Endothelial cell of umbilical vein (primary cell): ENCODE measurements around the gene TARS2. TPM values are rescaled to one million over a fixed set of nuclear protein-coding genes. Genes with fewer than 3 reads are reported as not detected.

Experiments used
- BruUV-seq: library from RNA; stranded (reverse); fragments of 400-500 nt; replicated peaks from 2 replicates; lab custom pipeline; 2021; lab: Mats Ljungman, UMichigan
- CTCF ChIA-PET: fragments of 300-600, 350-600 bp; sonication (Branson Sonifier 250); formaldehyde crosslinking; loops from one replicate; lab custom pipeline; 2021; ENCODE audit warnings: antibody characterized with exemption, inconsistent platforms; lab: Charles Lee
- POLR2A ChIA-PET: fragments of 300-600, 350-600 bp; sonication (Branson Sonifier 250); formaldehyde crosslinking; loops from one replicate; lab custom pipeline; 2021; ENCODE audit warnings: antibody characterized with exemption, inconsistent platforms; lab: Charles Lee
- DNase-seq: peaks from one replicate; pipeline ENCODE4 v3.0.0-alpha.2; 2011; ENCODE audit warnings: low read depth, low spot score
- FAIRE-seq: peaks from 2 replicates; lab custom pipeline; 2011; peaks lifted over from hg19 to GRCh38; lab: Jason Lieb, UNC
- H2AFZ ChIP-seq: 2 replicates; pipeline ENCODE4 v1.6.0; 2012; ENCODE audit warnings: low read depth, low read length, control low read depth, inconsistent platforms
- H3K27ac ChIP-seq: 2 replicates; pipeline ENCODE4 v1.5.1; 2011; ENCODE audit warnings: low read depth, mild to moderate bottlenecking, control low read depth, low read length, moderate library complexity; ENCODE audit not compliant: insufficient read depth
- H3K27me3 ChIP-seq, 2 experiments: 2 replicates each; pipeline versions ENCODE4 v1.6.0 to v1.6.1; 2011; ENCODE audit warnings: low read length in 2 of 2, mixed read lengths in 1 of 2; ENCODE audit not compliant: control insufficient read depth in 2 of 2, insufficient read depth in 2 of 2
- H3K36me3 ChIP-seq, 2 experiments: 2 replicates in 1 of 2; 3 replicates in 1 of 2; pipeline ENCODE4 v1.5.1; 2011; ENCODE audit warnings: low read length in 2 of 2, mild to moderate bottlenecking in 1 of 2, moderate library complexity in 1 of 2; ENCODE audit not compliant: control insufficient read depth in 2 of 2, insufficient read depth in 2 of 2; ENCODE audit errors: extremely low read depth in 1 of 2
- H3K4me1 ChIP-seq: 3 replicates; pipeline ENCODE4 v1.5.1; 2011; ENCODE audit warnings: mild to moderate bottlenecking, low read length; ENCODE audit not compliant: control insufficient read depth, insufficient read depth; ENCODE audit errors: extremely low read depth
- H3K4me2 ChIP-seq: 2 replicates; pipeline ENCODE4 v1.6.1; 2011; ENCODE audit warnings: low read length, control low read depth, mixed read lengths; ENCODE audit not compliant: insufficient read depth
- H3K4me3 ChIP-seq, 3 experiments: fragments of 200-600 bp in 1 of 3; sonication (generic), shearing (Covaris generic) in 1 of 3; replicated peaks in 1 of 3; 2 replicates each; pipeline ENCODE4 v1.5.1; 2011 to 2016; ENCODE audit warnings: control low read depth in 3 of 3, low read length in 3 of 3, mild to moderate bottlenecking in 2 of 3, inconsistent platforms in 1 of 3, low read depth in 1 of 3, moderate library complexity in 1 of 3; ENCODE audit not compliant: insufficient read depth in 1 of 3
- H3K79me2 ChIP-seq: 2 replicates; pipeline ENCODE4 v1.6.0; 2012; ENCODE audit warnings: low read length, inconsistent platforms; ENCODE audit not compliant: control insufficient read depth, insufficient read depth
- H3K9ac ChIP-seq: replicated peaks from 2 replicates; pipeline ENCODE3; 2011; ENCODE audit warnings: low read length, control low read depth; ENCODE audit not compliant: insufficient read depth; ENCODE audit errors: extremely low read depth
- H3K9me1 ChIP-seq: replicated peaks from 3 replicates; pipeline ENCODE4 v1.6.0; 2011; ENCODE audit warnings: mild to moderate bottlenecking, low read length; ENCODE audit not compliant: control insufficient read depth, insufficient read depth; ENCODE audit errors: extremely low read depth
- H3K9me3 ChIP-seq: replicated peaks from 2 replicates; pipeline ENCODE4 v1.5.1; 2012; ENCODE audit warnings: low read length, inconsistent platforms; ENCODE audit not compliant: control insufficient read depth, insufficient read depth
- H4K20me1 ChIP-seq: replicated peaks from 2 replicates; pipeline ENCODE3; 2011; ENCODE audit warnings: mild to moderate bottlenecking, low read length; ENCODE audit not compliant: control insufficient read depth, insufficient read depth; ENCODE audit errors: extremely low read depth
- CTCF ChIP-seq, 2 donors: IDR thresholded peaks; 1 replicate in 1 of 2; 2 replicates in 1 of 2; pipeline ENCODE4 v1.5.1; 2011; ENCODE audit warnings: low read length in 2 of 2, mild to moderate bottlenecking in 2 of 2, moderate library complexity in 2 of 2, control low read depth in 1 of 2, inconsistent platforms in 1 of 2, low read depth in 1 of 2; ENCODE audit not compliant: insufficient read depth in 1 of 2; ENCODE audit errors: extremely low read depth in 1 of 2
- EZH2 ChIP-seq: IDR thresholded peaks from 2 replicates; pipeline ENCODE4 v1.6.1; 2012; ENCODE audit warnings: borderline replicate concordance, low read depth, mild to moderate bottlenecking, moderate library complexity, low read length, inconsistent platforms; ENCODE audit not compliant: severe bottlenecking
- FOS ChIP-seq: IDR thresholded peaks from 2 replicates; pipeline ENCODE4 v1.6.1; 2011; ENCODE audit warnings: mild to moderate bottlenecking, low read length, moderate library complexity, borderline replicate concordance; ENCODE audit not compliant: insufficient read depth
- GATA2 ChIP-seq: IDR thresholded peaks from 2 replicates; pipeline ENCODE4 v1.7.0; 2011; ENCODE audit warnings: low read depth, mild to moderate bottlenecking, moderate library complexity, mixed read lengths, low read length; ENCODE audit not compliant: insufficient read length, insufficient read depth
- JUN ChIP-seq: IDR thresholded peaks from 2 replicates; pipeline ENCODE4 v1.6.1; 2011; ENCODE audit warnings: borderline replicate concordance, low read depth; ENCODE audit not compliant: insufficient read length, insufficient read depth
- MYC ChIP-seq: IDR thresholded peaks from one replicate; pipeline ENCODE4 v1.6.1; 2011; ENCODE audit warnings: mild to moderate bottlenecking, low read depth, low read length
- POLR2A ChIP-seq: IDR thresholded peaks from 2 replicates; pipeline ENCODE4 v1.6.1; 2012; ENCODE audit warnings: low read depth, mild to moderate bottlenecking, control low read depth, low read length
- POLR2AphosphoS5 ChIP-seq: IDR thresholded peaks from 2 replicates; pipeline ENCODE4 v1.6.1; 2012; ENCODE audit warnings: low read depth, mild to moderate bottlenecking, control low read depth, low read length, moderate library complexity; ENCODE audit not compliant: insufficient read depth
- dilution Hi-C: fragments of 300-500 bp; cut with MboI; formaldehyde crosslinking; loops from one replicate; pipeline ENCODE4 v1.15.0; 2019; ENCODE audit warnings: low sequenced_read_pairs; ENCODE audit not compliant: extremely low pct_ligation_motif_present
- intact Hi-C: fragments of 100-400 bp; cut with micrococcal nuclease; formaldehyde crosslinking; loops from one replicate; pipeline ENCODE4 v1.10.0; 2022
- polyA plus RNA-seq, 4 experiments: library from polyadenylated mRNA; depleted of rRNA in 3 of 4; stranded (reverse) in 3 of 4; unstranded in 1 of 4; fragments of >200 nt; gene quantifications; 2 replicates each; pipeline versions ENCODE4 v1.2.1 to v1.2.3, GENCODE V29; 2011 to 2012; ENCODE audit warnings: missing spikeins in 1 of 4
- total RNA-seq: library from RNA; stranded (reverse); gene quantifications from 2 replicates; pipeline ENCODE4 v1.2.3, GENCODE V29; 2021
- TF ChIP-seq, protein P1 (sequence below): IDR thresholded peaks from 2 replicates; pipeline ENCODE4 v1.6.1; 2011; ENCODE audit not compliant: insufficient read depth, insufficient read length

Gene TARS2
- total and polyA plus RNA-seq, 2 donors (not counting 3 experiments of a cell fraction or from before 2014, with no cell fraction given), result 21.5 to 22.0 TPM

DNA sequence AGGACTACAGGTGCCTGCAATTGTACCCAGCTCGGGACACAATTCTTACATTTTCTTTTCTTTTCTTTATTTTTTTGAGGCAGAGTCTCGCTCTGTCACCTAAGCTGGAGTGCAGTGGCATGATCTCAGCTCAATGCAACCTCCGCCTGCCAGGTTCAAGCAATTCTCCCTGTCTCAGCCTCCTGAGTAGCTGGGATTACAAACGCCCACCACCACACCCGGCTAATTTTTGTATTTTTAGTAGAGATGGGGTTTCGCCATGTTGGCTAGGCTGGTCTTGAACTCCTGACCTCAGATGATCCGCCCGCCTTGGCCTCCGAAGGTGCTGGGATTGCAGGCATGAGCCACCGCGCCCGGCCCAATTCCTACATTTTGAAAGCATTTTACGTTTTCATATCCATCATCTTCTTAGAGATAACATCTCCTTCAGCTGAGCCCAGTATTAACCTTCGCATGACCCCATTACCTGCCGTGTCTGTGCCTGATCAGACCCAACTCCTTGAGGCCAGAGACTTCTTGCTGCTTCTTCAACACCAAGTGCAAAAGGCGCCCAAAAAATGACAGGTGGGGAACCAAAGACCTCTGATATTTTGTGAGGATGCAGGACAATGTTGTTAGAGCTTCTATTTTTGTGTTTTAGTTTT lies 59.2 kb downstream of the TARS2 start:
- no peak overlapping the region for H3K4me2 ChIP-seq
- no peaks in the 10 kb centered on the region for H4K20me1 ChIP-seq
- POLR2A ChIA-PET, result no interaction called here
- no peak overlapping the region for H3K4me3 ChIP-seq
- no peaks in the 10 kb centered on the region for H3K36me3 ChIP-seq
- H3K9me3 ChIP-seq, result no peaks in the 10 kb centered on the region
- BruUV-seq, result no TSS peak
- DNase-seq (no peak), FAIRE-seq (no peak)
- peaks cover 7% of the 10 kb centered on the region for H3K4me1 ChIP-seq
- H2AFZ ChIP-seq, result no peak overlapping the region
- H3K27ac ChIP-seq, result no peak overlapping the region
- no peaks in the 10 kb centered on the region for H3K79me2 ChIP-seq
- dilution Hi-C loops (no loop called here), intact Hi-C loops (loop anchor here (5.0 kb wide), 1 partner anchor 84 kb away; no protein-coding TSS in a partner anchor)
- H3K27me3 ChIP-seq, result peaks cover 2 to 3% of the 10 kb centered on the region in 2 experiments
- CTCF ChIA-PET, result interaction anchor here (0.6 to 6.7 kb wide), 6 partner anchors 9 to 267 kb away, joined by 3 to 55 read pairs (median 4); partner anchors contain the start of gene FALEC
- no peak overlapping the region for H3K9ac ChIP-seq
- TF ChIP-seq MYC (no peak), CTCF (IDR thresholded peaks at IDR 0.05; ENCODE audit: extremely low read depth in 1 of 2, insufficient read depth in 1 of 2, low read depth in 1 of 2, low read length in 2 of 2) (no peak), GATA2 (no peak), EZH2 (no peak), POLR2AphosphoS5 (no peak), JUN (no peak), POLR2A (no peak), FOS (no peak)
- TF ChIP-seq, protein P1, sequence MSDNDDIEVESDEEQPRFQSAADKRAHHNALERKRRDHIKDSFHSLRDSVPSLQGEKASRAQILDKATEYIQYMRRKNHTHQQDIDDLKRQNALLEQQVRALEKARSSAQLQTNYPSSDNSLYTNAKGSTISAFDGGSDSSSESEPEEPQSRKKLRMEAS, result no peak
- H3K9me1 ChIP-seq, result no peaks in the 10 kb centered on the region
